Kidney (tissue), 14 donors: ENCODE measurements around the gene RAI1. TPM values are rescaled to one million over a fixed set of nuclear protein-coding genes. Genes with fewer than 3 reads are reported as not detected.

Experiments used
- DNase-seq, 5 donors: peaks; one replicate each; pipeline ENCODE4 v3.0.0-alpha.2; 2013 to 2020
- FAIRE-seq: peaks from 2 replicates; lab custom pipeline; 2012; peaks lifted over from hg19 to GRCh38; lab: Jason Lieb, UNC
- H3K27ac ChIP-seq, 2 donors: one replicate each; pipeline ENCODE4 v1.7.0; 2013; ENCODE audit warnings: low read depth in 2 of 2, low read length in 2 of 2, inconsistent platforms in 1 of 2
- H3K27me3 ChIP-seq: one replicate; pipeline ENCODE4 v1.7.1; 2013; ENCODE audit warnings: low read length, inconsistent platforms; ENCODE audit not compliant: control insufficient read depth, insufficient read depth
- H3K36me3 ChIP-seq, 3 donors: one replicate each; pipeline versions ENCODE4 v1.7.0 to v1.7.1; 2013; ENCODE audit warnings: low read length in 3 of 3, control low read depth in 1 of 3, inconsistent platforms in 1 of 3; ENCODE audit not compliant: insufficient read depth in 3 of 3, control insufficient read depth in 2 of 3
- H3K4me1 ChIP-seq, 3 donors: one replicate each; pipeline versions ENCODE4 v1.7.0 to v1.7.1; 2013; ENCODE audit warnings: low read length in 3 of 3, inconsistent platforms in 1 of 3, low read depth in 1 of 3; ENCODE audit not compliant: control insufficient read depth in 2 of 3, insufficient read depth in 2 of 3
- H3K4me3 ChIP-seq, 3 donors: one replicate each; pipeline versions ENCODE4 v1.7.0 to v1.8.1; 2013; ENCODE audit warnings: low read length in 3 of 3, control low read depth in 1 of 3, inconsistent platforms in 1 of 3
- H3K9ac ChIP-seq, 3 donors: one replicate each; pipeline versions ENCODE4 v1.7.0 to v1.7.1; 2013; ENCODE audit warnings: low read length in 3 of 3, control low read depth in 1 of 3, inconsistent platforms in 1 of 3
- H3K9me3 ChIP-seq, 3 donors: one replicate each; pipeline versions ENCODE4 v1.7.0 to v1.7.1; 2013; ENCODE audit warnings: low read length in 3 of 3, control low read depth in 1 of 3, inconsistent platforms in 1 of 3; ENCODE audit not compliant: control insufficient read depth in 2 of 3, insufficient read depth in 1 of 3
- intact Hi-C: fragments of 100-400 bp; cut with DNase I; formaldehyde crosslinking; loops from one replicate; pipeline ENCODE4 v1.11.1; 2022
- polyA plus RNA-seq: library from polyadenylated mRNA; stranded (reverse); fragments of 350-450 nt; fragmentation: Illumina TruSeq; extraction: RNeasy Lipid Tissue Mini Kit (QIAGEN cat#74804); gene quantifications from one replicate; pipeline ENCODE4 v1.2.3, GENCODE V29; 2014; ENCODE audit warnings: low read depth, low replicate concordance; ENCODE audit not compliant: insufficient read depth
- total RNA-seq: library from RNA; stranded (reverse); fragmentation: NEBNext Ultra II Directional; extraction: Animal tissue kit (Norgen Biotek cat#: 25700); gene quantifications from one replicate; pipeline ENCODE4 v1.2.1, GENCODE V29; 2021
- TF ChIP-seq, protein P1 (sequence below): IDR thresholded peaks from 3 replicates; pipeline ENCODE4 v1.5.1; 2012; ENCODE audit warnings: mild to moderate bottlenecking, moderate library complexity, borderline replicate concordance; ENCODE audit not compliant: insufficient read depth; ENCODE audit errors: extremely low read depth
- donor health status: control.
- donor health status: control.
- donor health status: control.
- donor health status: control.
- donor health status: control.
- donor health status: DM: yes; HTN: yes; CAD: no.
- donor health status: Normal renal cell carcinoma (clear cell type).

The RAI1 gene
- total and polyA plus RNA-seq, 2 donors from 2014 or later = 6.7 to 50.5 TPM

DNA sequence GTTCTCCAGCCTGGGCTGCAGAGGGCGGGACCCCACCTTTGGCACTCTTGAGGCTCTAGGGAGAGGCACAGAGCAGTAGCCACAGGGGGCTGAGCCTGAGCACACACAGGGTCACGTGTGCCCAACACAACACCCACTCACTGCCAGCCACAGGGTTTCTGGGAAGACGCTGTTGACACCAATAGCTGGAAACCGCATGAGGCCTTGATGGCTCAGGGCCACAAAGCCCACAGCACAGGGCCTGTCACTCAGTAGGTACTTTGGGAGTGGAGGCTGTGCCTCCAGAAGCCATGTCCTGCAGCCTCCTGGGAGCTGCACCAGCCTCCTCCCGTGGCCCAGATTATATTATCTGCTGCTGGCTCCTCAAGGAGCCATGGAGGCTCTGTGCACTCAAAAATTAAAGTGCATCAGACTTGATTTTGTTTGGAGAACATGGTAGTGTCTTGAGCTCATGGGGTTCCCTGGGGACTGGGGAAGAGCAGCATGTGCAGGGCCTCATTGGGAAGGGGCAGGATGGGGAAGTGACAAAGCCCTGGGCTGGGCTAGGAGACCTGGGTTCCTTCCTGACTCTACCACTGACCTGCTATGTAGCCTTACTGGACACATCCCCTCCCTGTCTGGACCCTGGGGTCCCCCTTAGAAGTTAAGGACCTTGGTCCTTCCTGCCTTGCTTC is 168.0 kb downstream of the RAI1 start:
- intact Hi-C loops = no loop called here

DNA sequence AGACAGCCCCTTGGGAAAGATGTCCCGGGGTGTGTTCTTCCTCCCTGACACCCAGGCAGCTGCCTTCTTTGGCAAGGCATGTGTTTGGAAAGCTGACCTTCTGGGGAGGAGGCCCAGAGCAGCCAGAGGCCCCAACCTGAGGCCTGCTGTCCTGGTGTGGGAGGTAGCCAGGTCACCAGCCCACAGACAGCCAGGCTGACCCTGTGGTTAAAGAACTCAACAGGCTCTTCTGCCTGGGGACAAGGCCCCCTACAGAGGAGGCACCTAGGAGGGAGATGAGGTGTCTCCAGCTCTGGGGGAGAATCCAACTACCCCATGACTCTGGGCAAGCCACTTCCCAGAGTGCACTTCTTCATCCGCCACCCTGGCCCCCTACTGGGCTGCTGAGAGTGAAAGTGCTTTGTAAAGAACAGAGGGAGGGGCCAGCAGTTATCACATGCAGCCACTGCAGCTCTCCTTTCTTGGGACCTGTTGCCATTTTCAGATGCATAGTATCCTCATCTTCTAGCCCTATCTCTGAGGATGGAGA is 168.7 kb downstream of the RAI1 start:
- Histone ChIP-seq H3K4me1 (peaks cover 0 to 21% (median 9%) of the 10 kb centered on the region in 3 donors), H3K27me3 (no peaks in the 10 kb centered on the region), H3K27ac (peak overlapping the region; percentile 49 to 70), H3K9me3 (no peaks in the 10 kb centered on the region), H3K36me3 (peaks cover 0 to 2% (median 0%) of the 10 kb centered on the region in 3 donors), H3K4me3 (no peak overlapping the region), H3K9ac (no peak overlapping the region)
- TF ChIP-seq, protein P1, sequence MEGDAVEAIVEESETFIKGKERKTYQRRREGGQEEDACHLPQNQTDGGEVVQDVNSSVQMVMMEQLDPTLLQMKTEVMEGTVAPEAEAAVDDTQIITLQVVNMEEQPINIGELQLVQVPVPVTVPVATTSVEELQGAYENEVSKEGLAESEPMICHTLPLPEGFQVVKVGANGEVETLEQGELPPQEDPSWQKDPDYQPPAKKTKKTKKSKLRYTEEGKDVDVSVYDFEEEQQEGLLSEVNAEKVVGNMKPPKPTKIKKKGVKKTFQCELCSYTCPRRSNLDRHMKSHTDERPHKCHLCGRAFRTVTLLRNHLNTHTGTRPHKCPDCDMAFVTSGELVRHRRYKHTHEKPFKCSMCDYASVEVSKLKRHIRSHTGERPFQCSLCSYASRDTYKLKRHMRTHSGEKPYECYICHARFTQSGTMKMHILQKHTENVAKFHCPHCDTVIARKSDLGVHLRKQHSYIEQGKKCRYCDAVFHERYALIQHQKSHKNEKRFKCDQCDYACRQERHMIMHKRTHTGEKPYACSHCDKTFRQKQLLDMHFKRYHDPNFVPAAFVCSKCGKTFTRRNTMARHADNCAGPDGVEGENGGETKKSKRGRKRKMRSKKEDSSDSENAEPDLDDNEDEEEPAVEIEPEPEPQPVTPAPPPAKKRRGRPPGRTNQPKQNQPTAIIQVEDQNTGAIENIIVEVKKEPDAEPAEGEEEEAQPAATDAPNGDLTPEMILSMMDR = no peak
- intact Hi-C loops = no loop called here
- FAIRE-seq (no peak), DNase-seq (peak in 2 of 5 donors; percentile 48 to 61)

More for the DNA sequence above, 168.0 kb downstream of the RAI1 start:
- Histone ChIP-seq H3K9me3 (no peaks in the 10 kb centered on the region), H3K36me3 (peaks cover 0 to 2% (median 0%) of the 10 kb centered on the region in 3 donors), H3K4me3 (no peak overlapping the region), H3K9ac (no peak overlapping the region), H3K27me3 (no peaks in the 10 kb centered on the region), H3K27ac (peak overlapping the region; percentile 49 to 70), H3K4me1 (peaks cover 0 to 19% (median 9%) of the 10 kb centered on the region in 3 donors)
- TF ChIP-seq, protein P1 = no peak
- DNase-seq (peak in 2 of 5 donors; percentile 43 to 85), FAIRE-seq (no peak)

DNA sequence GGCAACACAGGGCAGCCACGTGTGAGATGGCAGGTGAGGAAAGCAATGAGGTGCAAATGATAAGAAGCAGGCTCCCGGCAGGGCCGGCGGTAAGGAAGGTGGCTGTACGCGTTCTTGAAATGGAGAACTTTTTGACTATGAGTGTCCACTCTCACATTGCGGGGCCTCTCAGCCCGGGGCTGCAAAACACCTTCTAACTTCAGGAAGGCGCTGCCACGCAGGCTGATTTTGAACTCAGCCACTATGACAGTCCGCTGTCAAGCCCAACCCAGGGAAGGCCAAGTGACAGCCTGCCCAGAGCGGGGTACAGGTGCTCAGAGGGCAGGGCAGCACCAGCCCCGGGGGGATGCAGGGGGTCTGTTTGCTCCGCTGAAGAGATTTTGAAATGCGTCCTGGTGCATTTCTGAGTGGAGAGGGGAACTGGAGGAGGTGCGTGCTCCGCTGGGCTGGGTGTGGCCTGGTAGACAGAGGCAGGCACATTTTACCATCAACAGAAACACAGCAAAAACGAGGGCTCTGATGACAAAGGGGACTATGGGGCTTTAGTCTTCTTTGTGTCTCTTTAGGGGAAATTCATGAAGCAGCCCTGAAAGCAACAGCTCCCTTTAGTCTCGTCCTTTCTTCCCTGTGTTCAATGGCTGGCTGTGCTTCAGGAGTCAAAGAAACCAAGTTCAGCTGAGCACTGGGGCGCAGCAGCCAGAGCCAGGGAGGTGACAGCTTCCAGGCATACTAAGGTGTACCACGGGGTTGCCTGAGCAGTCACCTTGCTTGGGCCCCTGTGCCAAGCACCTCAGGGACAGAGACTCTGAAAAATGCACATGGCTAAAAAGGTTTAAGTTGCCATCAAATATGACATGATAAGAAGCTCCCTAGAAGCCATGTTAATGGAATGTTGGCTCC is 170.1 kb downstream of the RAI1 start:
- peaks cover 0 to 26% (median 17%) of the 10 kb centered on the region in 3 donors for H3K4me1 ChIP-seq
- H3K27ac ChIP-seq = no peak overlapping the region
- TF ChIP-seq, protein P1 = no peak
- DNase-seq (peak in 3 of 5 donors; percentile 35 to 58 (median 52)), FAIRE-seq (no peak)
- peaks cover 0 to 2% (median 0%) of the 10 kb centered on the region in 3 donors for H3K36me3 ChIP-seq
- H3K9ac ChIP-seq = no peak overlapping the region
- H3K9me3 ChIP-seq = no peaks in the 10 kb centered on the region
- intact Hi-C loops = no loop called here
- no peaks in the 10 kb centered on the region for H3K27me3 ChIP-seq
- no peak overlapping the region for H3K4me3 ChIP-seq
